GM19023 (cell line): ENCODE measurements around the gene SERPINE2.

Source experiments
- ATAC-seq: cut with Tn5 transposase; IDR thresholded peaks from one replicate; pipeline ENCODE4 v1.9.1; 2021; ENCODE audit warnings: mild to moderate bottlenecking, moderate library complexity; ENCODE audit not compliant: unreplicated experiment

SERPINE2 gene

DNA sequence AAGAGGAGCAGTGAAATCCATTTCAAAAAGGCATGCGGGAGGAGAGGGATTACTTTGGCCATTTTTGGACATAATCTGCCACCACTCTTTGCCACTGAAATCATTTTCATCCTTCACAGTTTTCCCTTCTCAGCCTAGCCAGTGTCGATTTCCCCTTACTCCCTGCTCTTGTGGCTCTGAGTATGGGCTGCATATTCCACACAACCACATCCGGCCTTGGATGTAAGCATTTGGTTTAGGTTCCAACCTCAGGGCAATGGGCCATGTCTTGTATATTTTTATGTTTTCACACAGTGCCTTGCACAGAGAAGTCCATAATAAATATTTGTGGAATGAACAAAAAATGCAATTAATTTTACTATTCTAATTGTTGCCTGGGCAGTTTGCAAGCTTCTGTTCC lies 7.7 kb upstream of the SERPINE2 start:
- no peak for ATAC-seq

DNA sequence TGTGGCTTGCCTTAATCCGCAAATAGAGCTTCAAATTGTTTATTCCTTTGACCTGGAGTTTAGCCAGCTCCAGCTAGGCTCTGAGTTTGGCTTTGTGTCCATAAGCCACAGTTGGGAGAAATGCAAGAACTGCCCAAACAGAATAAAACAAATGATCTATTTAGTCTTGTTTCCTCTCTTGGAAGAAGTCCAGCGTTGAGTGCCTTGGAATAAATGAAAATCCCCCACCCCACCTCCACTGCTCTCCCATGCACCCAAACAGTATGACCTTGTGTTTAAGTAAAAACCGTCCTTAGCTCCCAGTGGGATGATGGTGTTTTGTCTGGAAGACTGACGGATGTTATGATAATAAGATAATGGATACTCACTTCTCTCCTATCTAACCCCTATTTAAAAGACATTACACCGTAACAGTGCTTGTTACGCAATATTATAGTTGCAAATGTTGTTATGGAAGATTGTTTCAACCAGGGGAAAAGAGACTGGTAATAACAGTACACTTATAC lies 3.2 kb upstream of the SERPINE2 start:
- no peak for ATAC-seq

DNA sequence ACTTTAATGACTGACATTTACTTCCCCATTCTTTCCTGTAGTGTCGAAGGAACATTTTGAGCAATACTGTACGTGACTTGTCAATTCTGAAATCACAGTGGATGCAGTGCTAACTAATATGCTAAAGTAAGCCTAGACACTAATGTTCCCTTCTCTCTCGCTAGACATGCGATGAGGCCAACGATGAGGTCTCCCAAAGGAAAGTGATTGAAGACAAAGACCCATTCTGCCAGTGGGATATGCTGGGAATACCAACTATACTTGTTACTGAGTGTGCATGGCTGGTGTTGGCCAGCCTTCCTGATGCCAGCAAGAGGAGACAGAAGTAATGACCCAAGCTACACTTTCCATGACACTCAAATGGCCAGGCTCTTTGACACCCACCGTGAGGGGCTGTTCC lies 2.5 kb upstream of the SERPINE2 start:
- ATAC-seq: no peak

DNA sequence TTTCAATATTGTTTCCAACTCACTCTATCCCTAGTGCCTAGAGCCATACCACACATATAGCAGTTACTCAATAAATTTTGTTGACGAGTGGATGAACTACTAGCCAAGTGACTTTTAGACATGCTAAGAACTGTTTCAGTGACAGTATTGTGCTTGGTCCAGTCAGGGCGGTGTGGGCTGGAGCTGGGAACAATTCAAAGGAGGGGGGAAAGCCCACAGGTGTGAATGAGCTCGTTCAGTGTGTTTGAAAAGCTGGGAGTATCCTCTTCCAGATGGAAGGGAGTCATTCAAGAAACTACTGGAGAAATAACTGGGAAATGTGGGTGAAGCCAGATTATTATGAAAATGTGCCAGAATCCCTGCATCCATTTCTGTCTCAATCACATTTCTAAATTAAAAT lies 1.7 kb upstream of the SERPINE2 start:
- ATAC-seq: no peak

DNA sequence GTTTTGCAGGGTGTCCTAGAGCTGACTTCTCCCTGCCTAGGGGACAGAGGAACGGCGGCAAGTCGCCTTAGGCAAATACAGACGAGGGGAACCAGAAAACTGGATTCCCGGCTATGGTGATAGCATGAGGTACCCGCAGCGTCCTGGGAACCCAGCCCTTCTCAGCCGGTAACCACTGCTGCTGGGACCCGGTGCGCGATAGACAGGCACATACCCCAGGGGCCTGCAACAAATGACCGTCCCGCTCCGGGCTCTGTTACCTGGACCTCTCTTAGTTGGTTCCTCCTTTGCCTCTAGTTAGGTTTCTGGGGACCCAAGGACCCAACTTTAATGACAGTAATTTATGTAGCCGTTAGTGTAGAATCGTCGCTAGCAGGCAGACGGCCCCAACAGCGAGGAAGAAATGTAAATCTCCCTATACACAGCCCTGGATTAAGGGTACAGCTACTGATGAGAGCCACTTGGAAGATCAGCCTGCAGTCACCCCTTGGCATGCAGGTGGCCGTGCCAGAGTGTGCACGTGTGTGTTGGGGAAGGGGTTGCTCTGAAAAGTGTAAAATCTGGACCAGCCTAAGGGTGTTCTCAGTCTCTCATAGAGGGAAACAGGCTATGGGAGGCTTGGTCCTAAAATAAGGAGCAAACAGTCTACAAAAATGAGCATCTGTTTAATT lies 819 bp upstream of the SERPINE2 start:
- ATAC-seq: peak; percentile 6

DNA sequence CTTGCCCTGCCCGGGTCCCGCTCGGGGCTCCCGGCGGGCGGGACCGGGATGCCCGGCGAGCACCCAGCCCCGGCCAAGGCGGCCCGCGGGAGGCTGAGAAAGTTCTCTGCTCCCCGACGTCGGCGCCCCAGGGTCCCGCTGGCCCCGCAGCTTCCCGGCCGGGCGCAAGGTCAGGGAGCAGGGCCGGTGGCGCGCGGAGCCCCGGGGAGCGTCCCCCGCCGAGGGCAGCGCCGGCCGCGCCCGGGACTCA lies 331 bp downstream of the SERPINE2 start:
- ATAC-seq: peak; percentile 29

DNA sequence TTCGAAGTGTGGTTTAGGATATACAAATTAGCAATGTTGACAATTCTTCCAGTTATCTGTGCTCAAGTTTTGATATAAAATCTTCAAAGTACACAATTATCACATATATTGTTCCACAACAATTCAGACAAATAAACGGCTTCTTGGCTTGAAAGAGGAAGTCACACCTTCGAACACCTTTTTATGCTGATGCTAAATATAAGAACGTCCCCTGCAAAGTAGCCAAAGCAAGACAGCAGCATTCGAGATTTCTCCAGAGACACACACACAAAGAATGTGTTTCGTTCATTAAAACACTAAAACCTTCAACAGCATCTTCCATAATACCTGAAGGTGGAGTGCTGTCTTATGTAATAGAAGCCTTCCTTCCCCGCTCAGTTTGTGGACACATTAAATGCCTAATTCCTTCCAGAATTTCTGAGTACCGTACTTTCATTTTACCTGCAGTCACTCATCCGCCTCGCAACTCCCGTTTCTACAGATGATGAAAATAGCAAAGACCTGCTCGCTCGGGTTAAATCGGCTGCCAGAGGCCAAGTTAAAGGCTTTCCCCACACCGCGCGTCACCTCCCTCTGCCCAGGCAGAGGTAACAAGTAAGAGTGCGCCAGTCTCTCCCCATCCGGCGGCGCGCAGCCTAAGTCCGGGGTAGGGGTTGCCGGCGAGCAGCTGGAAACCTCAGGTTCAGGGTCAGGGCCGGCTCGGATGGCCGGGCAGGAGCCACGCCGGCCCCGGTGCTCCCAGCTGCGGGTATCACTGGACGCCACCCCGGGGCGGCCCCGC lies 847 bp downstream of the SERPINE2 start:
- ATAC-seq: peak; percentile 55

DNA sequence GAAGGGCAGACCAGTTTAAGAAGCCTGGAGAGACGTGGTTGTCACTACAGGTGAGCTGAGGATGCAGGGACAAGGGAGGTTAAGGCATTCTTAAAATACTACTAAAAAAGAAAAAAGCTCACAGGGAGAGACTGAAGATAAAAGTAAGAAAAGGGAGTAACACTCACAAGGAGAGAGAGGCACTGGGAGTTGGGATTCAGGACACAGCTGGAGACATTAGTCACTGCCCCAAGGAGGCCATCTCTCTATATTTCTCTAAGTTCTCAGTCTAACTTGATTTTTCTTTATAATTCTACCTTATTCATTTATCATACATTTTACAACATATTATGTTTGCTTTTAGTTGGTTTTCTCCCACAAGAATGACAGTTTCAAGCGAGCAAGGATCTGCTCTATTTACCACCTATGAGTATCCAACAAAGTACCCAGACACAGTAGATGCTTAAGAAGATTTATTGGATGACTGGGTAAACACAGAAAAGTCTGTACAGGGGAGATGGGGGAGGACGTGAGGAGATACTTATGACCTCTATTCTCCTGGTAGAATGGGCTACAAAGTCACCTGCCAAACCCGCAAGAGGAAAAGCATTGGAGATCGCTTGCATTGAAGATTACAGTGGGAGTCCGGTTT lies 2.2 kb downstream of the SERPINE2 start:
- no peak for ATAC-seq

DNA sequence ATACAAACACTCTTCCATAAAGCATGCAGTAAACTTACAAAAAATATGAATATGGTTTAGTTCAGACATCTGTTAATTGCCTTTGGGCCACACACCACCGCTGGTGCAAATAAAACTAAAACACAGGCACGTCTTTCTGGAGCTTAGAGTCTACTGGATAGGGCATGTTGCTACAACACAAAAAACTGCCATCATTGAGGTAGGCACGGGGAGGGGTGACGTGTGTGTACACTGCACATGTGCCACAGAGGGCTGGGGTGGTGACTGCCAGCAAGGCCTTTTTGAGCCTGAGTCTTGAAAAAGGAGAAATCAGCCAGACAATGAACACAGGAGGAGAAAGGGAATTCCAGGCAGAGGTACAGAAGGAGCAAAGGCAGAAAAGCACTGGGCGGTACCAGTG lies 5.1 kb downstream of the SERPINE2 start:
- no peak for ATAC-seq

DNA sequence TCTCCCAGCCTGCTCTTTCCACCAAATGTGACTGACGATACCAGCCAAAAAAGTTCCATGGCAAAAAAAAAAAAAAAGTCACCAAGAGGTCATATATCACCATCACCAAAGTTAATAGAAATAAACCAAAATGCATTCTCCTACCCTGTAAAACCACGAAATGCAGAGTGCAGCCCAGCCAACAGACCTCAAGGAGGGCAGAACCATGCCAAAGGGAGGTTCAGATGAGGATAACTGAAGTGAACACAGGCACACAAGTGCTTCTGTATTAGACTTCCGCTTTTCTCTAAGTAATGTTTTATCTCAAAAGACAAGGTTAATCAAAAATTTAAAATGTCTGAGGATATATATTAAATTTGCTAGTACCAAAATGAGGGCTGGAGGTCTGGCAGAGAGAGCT lies 5.5 kb downstream of the SERPINE2 start:
- no peak for ATAC-seq

DNA sequence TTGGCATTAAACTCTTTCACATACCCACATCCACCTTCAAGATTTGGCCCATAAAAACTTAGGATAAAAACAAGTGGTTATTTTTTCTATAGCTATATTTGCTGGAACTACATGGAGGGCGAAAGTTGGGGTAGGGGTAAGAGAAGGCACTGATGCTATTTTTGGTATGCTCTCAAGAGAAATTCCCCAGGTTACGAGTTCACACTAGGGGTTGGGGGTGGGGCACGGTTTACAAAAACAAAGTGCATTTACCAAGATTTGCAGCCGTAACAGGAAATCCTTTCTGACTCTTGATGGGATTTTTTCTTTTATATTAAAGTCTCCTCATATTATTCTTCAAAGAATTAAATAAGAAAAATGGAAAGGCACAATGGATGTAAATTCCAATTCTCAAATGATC lies 6.8 kb downstream of the SERPINE2 start:
- ATAC-seq: no peak

DNA sequence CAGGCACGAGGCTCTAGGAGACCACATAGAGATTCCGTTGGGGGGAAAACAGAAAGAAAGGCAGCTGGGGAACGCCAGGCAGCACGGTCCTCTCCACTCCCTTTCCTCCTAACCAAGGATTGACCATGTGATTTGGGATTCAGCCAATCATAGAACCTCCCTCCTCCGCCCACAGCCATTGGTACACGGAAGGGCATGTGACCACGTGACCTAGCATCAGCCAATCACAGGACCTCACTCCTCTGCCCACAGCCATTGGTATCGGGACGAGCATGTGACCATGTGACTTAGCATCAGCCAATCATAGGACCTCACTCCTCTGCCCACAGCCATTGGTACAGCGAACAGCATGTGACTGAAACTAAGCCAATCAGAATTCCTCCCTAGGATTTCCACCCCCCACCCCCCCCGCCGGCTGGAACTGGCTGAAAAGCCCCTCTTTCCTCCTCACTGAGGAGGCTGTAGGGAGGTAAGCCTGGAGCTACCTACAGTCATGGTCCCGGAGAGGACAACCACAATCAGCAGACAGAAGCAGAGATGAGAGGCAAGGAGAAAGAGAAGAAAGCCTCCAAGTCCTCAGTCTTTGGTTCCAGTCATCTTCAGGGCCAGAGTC lies 7.6 kb downstream of the SERPINE2 start:
- ATAC-seq: no peak

DNA sequence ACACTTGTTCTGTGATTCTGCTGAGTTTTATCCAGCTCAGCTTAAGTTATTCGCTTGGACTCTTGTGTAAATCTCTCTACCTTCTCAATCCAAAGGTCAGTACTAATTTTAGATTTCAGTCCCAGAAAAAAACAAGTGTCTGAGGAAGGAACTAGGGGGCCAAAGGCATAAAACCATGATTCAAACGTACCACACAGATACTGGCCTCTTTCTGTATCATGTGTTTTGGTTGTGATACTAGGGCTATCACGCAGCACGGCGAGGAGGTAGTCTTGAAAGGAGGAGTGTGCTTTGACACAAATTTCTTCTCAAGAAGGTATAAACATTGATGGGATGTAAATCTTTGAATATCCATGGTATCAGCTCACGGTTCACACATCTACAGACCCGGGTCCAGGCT lies 8.3 kb downstream of the SERPINE2 start:
- no peak for ATAC-seq

DNA sequence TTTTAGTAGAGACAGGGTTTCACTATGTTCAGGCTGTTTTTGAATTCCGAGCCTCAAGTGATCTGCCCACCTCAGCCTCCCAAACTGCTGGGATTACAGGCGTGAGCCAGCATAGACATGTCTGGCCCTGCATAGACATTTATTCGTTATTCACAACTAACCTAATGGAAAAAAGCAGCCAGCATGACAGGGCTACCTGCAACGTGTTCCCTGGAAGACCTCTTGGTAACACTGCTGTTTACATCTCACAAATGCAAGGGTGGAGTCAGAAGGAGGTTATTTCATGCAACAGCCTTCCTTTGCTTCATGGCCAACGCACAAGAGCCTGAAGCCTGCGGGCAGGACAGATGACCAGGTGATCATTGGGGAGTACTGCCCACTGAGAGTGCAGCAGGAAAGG lies 9.2 kb downstream of the SERPINE2 start:
- ATAC-seq: no peak

DNA sequence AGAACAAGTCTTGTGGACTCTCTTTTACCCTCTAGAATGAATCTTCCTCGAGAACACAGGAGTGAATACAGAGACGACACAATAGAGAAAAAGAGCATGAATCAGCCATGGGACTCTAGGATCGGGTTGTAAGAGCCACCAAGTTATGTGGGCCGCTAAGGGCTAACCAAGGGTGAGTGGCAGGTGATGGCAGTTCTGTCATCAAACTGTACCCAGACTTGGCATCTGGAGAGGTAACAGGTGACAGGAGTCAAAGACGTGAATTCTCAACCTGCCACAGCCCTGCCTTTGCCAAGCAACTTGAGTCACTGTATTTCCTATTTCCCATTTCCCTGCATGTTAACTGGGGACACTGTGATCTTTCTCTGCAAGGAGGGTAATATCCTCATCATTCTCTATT lies 11.2 kb downstream of the SERPINE2 start:
- ATAC-seq: no peak

DNA sequence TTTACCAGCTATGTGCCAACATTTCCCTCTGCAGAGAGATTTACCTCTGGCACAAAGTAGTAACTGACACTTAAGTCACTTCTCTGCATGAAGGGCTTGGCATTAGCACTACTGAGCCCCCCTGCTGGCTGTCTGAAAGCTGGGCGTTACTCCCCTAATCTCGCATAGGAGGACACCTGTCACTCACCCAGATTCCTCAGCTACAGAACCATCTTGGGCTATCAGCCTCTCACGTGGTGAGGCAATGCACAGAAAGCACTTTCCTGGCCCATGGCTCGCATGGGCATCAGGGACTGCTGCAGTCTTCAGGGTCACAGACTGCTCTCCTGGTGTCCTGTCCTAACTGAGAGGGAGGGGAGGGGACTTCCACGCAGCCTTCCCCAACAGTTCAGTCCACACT lies 12.0 kb downstream of the SERPINE2 start:
- ATAC-seq: no peak

DNA sequence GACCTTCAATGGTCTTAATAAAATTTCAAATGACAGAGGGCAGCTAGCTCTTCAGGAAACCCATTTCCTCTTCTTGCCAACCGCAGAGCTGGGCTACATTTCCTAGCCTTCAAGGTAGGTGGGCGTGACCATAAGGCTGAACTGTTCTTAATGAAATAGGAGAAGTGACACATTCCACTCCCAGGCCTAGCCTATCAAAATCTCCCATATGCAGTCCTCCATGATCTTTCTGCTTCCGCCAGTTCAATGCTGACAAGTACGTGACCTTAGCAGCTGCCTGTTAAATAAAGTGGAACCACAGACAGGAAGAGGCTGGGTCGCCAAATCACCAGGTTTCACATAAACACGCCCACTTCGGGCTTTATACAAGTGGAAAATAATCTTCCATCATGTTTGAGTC lies 13.2 kb downstream of the SERPINE2 start:
- ATAC-seq: peak; percentile 78

DNA sequence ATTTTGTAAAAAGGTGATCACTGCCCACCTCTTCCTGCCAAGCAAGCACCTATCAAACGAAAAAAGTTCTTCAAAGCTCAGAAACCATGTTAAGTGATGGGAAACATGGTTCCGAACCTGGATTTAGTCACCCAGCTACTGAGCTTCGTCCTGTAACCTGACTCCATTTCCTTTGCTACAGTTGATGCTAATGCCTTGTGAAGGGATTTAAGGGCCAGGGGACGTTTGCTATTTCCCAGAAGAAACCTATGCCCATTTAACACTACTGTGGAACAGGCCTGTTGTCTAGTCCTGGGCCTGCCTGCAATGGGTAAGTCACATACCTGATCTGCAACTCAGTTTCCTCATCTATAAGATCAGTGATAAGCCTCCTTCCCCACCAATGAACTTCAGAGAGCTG lies 14.8 kb downstream of the SERPINE2 start:
- ATAC-seq: no peak

DNA sequence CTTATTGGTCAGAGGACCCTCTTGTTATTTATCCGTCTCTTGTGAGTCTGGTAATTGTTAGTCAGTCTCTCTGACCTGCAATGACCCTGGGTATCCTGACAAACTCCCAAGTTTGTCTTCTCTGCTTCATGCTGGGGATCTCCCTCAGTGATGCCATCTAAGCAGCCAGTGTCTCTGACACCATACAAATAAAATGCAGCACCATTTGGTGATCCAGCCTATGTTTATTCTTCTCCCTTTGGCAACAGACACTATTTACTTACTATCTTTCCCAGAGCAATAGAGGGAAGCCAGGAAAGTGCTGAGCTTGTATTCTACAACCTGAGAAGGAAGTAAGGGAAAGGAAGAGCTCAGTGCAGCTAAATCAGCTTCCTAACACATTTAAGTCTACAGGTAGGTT lies 15.9 kb downstream of the SERPINE2 start:
- no peak for ATAC-seq

DNA sequence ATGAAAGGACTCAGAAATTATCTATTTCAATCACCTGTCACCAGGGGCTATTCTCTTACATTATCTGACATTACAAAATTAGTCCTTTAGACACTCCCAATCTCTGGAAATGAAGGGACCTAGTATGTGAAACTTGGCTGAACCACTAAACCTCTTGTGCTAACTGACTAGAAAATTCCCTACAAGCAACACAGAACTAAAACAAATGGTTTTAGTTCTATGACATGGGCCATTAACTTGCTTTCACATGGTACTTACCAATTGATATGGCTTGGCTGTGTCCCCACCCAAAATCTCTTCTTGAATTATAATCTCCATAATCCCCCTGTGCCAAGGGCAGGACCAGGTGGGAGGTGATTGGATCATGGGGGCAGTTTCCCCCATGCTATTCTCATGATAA lies 16.6 kb downstream of the SERPINE2 start:
- ATAC-seq: no peak

DNA sequence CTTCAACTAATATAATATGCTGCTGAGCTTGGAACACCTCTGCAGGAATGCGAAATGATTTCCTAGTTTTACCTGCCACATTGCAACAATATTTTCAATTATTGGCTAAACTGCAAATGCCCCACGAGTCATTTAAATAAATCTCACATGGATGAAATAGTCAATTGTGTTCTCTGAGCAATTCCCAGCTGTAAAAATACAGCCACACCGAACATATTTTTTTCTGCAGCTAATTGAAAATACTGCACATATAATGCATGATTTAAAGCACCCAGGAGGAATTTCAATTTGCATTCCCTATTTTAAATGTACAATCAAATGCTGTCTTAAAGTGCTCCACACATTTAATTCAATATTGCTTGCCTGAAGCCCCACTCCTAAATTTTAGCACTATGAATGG lies 18.6 kb downstream of the SERPINE2 start:
- no peak for ATAC-seq

DNA sequence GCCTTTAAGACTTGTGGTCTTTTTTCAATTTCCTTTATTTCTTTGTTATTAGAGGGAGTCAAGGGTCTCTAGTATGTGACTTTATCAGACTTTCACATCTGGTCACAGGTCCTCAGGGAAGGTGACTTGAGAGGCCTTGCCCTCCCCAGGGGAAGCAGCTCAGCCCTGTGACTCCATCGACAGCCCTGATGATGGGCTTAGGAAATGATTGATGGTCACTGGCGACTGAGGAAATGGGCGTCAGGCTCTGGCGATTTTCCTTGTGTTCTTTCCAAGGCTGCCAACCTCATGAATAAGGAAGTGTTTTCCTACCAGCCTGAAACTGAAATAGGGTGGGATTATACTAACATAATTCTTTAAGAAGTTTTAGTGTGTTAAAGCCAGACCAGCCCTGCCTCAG lies 21.1 kb downstream of the SERPINE2 start:
- no peak for ATAC-seq
